Right kidney (tissue), 9 donors: ENCODE measurements around the gene TAF11L6.
"Not testable (repeated sequence)": the region's sequence is repeated elsewhere in the genome, so short reads cannot be mapped to it uniquely, and the experiment has no call there.

Experiments
- DNase-seq: peaks from one replicate; pipeline ENCODE4 v3.0.0-alpha.2; 2016
- long read RNA-seq, 8 donors: transcript quantifications; one replicate each; lab custom pipeline, GENCODE V29; 2026

TAF11L6 gene
- long read RNA-seq, donor 1, result 0 reads
- long read RNA-seq, donor 2, result 0 reads
- long read RNA-seq, donor 3, result 0 reads
- long read RNA-seq, donor 4, result 0 reads
- long read RNA-seq, donor 5, result 0 reads
- long read RNA-seq, donor 6, result 0 reads
- long read RNA-seq, donor 7, result 0 reads
- long read RNA-seq, donor 8, result 0 reads

DNA sequence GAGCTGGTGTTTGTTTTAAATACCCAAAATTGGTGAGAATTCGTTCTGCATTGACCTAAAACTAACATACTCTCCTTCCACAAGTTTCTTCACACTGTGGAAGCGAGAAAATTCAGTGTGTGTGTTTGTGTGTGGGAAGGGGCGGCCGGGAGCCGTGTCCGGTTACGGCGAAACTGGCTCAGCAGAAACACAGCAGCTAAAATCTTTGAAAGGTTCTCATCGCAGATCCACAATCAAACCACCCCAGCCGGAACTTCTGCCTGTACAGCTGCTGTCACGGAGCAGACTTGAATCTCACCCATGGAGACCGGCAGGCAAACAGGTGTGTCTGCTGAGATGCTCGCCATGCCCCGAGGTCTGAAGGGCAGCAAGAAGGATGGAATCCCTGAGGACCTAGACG is at the start of gene TAF11L6:
TAF11L6 (plus strand) TSS at position 301 of the 400 bp plus-strand sequence.
- not testable (repeated sequence) for DNase-seq

GRCh38 chr5:17481378-17481777 is 47.1 kb upstream of the TAF11L6 start:
- no peak for DNase-seq

DNA sequence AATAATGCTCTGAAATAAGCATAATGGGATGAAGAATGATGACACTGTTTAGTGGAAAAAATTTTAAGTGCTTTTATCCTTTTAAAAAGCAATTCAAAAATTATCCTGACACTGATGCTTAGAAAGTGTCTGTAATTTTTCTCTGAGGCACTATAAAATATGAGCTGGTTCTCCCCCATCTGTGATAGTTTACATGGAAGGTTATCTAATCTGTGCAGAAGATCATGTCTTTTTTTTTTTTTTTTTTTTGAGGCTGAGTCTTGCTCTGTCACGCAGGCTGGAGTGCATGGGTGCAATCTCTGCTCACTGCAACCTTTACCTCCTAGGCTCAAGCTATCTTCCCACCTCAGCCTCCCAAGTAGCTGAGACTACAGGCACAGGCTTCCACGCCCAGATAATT is 45.7 kb upstream of the TAF11L6 start:
- DNase-seq, result no peak

- DNase-seq, result not testable (repeated sequence)
Measured at GRCh38 chr5:17486464-17487173, 41.9 kb upstream of the TAF11L6 start.

DNA sequence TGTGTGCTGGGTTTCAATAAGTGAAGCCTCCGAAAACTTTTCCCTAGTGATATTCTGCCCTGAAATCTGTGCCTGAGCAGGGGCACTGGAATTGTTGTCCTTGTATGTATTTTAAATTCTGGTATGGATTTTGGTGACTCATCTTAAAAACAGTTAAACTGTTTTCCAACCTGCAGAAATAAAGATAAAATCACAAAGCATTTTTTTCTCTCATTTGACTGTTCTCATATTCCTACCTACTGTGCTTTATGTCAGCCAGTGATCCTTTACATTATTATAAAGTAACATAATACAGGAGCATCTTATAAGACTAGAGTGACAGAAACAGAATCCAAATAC is 41.3 kb upstream of the TAF11L6 start:
- no peak for DNase-seq

DNA sequence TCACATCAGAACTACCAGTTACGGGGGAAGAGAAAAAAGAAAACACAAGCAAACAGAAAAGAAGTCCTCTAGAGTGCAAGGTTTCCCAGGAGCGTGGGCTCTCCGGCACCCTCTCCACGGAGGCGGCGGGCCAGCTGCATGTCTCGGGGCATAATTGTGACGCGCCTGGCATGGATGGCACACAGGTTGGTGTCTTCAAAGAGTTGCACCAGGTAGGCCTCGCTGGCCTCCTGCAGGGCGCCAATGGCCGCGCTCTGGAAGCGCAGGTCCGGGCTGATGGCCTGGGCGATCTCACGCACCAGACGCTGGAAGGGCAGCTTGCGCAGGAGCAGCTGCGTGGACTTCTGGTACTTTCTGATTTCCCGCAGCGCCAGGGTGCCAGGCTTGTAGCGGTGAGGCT is 37.2 kb upstream of the TAF11L6 start:
- not testable (repeated sequence) for DNase-seq

GRCh38 chr5:17492770-17493169 is 35.7 kb upstream of the TAF11L6 start:
- no peak for DNase-seq

GRCh38 chr5:17497446-17497845 is 31.0 kb upstream of the TAF11L6 start:
- no peak for DNase-seq

GRCh38 chr5:17497931-17498330 is 30.5 kb upstream of the TAF11L6 start, which contains the start of gene TAF11L2:
Gene TAF11L2, plus strand, starts transcription at chr5:17498231.
- DNase-seq, result not testable (repeated sequence)

DNA sequence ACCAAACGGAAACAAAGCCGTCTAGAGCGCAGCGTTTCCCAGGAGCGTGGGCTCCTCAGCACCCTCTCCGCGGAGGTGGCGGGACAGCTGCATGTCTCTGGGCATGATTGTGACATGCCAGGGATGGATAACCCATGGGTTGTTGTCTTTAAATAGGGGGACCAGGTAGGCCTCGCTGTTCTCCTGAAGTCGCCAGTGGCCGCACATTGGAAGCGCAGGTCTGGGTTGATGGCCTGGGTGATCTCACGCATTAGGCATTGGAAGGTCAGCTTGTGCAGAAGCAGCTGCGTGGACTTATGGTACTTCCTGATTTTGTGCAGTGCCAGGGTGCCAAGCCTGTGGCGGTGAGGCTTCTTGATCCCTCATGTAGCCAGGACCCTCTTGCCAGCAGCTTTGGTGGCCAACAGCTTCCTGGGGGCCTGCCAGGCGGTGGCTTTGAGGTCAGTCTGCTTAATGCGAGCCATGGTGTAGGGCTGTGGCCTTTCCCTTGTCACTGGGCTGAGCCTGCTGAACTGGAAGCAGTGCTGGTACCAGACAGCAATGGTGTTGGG is 16.6 kb upstream of the TAF11L6 start:
- no peak for DNase-seq

- not testable (repeated sequence) for DNase-seq
Measured at GRCh38 chr5:17517526-17517925, 10.9 kb upstream of the TAF11L6 start.

DNA sequence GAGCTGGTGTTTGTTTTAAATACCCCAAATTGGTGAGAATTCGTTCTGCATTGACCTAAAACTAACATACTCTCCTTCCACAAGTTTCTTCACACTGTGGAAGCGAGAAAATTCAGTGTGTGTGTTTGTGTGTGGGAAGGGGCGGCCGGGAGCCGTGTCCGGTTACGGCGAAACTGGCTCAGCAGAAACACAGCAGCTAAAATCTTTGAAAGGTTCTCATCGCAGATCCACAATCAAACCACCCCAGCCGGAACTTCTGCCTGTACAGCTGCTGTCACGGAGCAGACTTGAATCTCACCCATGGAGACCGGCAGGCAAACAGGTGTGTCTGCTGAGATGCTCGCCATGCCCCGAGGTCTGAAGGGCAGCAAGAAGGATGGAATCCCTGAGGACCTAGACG is 10.4 kb upstream of the TAF11L6 start, which contains the start of gene TAF11L3:
TAF11L3 (plus strand) TSS at position 301 of the 400 bp plus-strand sequence.
- not testable (repeated sequence) for DNase-seq

GRCh38 chr5:17519508-17519907 is 9.0 kb upstream of the TAF11L6 start:
- DNase-seq, result not testable (repeated sequence)

GRCh38 chr5:17521501-17521900 is 7.0 kb upstream of the TAF11L6 start, which contains the start of gene TAF11L4:
Gene TAF11L4, plus strand, starts transcription at chr5:17521801.
- DNase-seq, result not testable (repeated sequence)

DNA sequence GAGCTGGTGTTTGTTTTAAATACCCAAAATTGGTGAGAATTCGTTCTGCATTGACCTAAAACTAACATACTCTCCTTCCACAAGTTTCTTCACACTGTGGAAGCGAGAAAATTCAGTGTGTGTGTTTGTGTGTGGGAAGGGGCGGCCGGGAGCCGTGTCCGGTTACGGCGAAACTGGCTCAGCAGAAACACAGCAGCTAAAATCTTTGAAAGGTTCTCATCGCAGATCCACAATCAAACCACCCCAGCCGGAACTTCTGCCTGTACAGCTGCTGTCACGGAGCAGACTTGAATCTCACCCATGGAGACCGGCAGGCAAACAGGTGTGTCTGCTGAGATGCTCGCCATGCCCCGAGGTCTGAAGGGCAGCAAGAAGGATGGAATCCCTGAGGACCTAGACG is 3.5 kb upstream of the TAF11L6 start, which contains the start of gene TAF11L5:
TAF11L5 (plus strand) TSS at position 301 of the 400 bp plus-strand sequence.
- DNase-seq, result not testable (repeated sequence)

GRCh38 chr5:17526504-17526903 is 2.0 kb upstream of the TAF11L6 start:
- DNase-seq, result not testable (repeated sequence)
